Activated CD4-positive, alpha-beta T cell treated with anti-CD3 and anti-CD28 coated beads, Interleukin-2, amount 50 U/mL, for 16 hours (primary cell): ENCODE measurements around the gene SPACA9.

ENCODE experiments used
- DNase-seq: peaks from one replicate; pipeline ENCODE4 v3.0.0-alpha.2; 2020

The SPACA9 gene

GRCh38 chr9:132894862-132895835 lies 16.5 kb downstream of the SPACA9 start:
- DNase-seq = no peak

GRCh38 chr9:132896264-132896663 lies 17.6 kb downstream of the SPACA9 start:
- DNase-seq = no peak

- no peak for DNase-seq
These were observed 18.2 kb downstream of the SPACA9 start for GRCh38 chr9:132896906-132897305.

- no peak for DNase-seq
These were observed 19.4 kb downstream of the SPACA9 start for GRCh38 chr9:132898051-132898450.

DNA sequence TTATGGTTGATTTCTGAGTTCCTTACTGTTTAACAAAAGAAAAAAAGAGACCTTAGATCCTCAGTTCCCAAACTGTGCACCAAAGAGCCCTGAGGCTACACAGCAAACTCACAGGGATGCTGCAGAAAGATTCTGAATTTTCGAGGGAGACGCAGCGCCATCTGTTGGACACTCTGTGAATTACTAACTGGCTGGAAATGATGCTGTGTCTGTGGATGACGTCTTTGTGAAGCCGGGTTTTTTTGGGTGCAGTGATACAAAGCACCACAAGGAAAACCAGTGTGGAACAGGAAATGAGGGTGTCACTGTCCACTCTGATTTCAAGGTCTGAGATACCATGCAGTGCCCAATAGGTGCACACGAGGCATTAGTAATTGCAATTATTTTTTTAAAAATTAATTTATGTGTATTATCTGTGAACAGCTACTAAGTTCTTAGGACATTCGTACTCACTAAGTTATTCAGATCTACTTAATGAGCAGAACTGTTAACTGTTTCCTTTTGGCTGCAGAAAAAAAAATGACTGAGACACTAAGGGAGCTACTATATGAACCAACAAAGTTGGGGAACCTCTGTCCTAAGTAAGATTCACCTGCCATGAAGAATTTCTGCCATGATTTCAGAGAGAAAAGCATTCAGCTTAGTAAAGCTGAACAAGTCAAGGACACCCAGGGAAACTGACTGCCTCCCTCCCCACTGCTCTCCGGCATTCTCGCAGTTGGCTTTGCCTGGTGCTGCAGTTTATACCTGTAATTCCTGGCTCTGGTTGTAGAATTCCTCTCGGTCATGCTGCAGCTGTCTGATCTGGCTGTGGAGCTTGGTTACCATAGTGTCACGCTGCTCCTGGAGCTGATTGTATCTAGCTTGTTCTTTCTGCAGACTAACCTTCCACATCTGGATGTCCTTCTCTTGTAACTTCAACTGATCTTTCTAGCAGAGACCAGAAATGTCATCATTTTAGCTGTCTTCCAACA lies 23.4 kb downstream of the SPACA9 start:
- peak; percentile 80 for DNase-seq

DNA sequence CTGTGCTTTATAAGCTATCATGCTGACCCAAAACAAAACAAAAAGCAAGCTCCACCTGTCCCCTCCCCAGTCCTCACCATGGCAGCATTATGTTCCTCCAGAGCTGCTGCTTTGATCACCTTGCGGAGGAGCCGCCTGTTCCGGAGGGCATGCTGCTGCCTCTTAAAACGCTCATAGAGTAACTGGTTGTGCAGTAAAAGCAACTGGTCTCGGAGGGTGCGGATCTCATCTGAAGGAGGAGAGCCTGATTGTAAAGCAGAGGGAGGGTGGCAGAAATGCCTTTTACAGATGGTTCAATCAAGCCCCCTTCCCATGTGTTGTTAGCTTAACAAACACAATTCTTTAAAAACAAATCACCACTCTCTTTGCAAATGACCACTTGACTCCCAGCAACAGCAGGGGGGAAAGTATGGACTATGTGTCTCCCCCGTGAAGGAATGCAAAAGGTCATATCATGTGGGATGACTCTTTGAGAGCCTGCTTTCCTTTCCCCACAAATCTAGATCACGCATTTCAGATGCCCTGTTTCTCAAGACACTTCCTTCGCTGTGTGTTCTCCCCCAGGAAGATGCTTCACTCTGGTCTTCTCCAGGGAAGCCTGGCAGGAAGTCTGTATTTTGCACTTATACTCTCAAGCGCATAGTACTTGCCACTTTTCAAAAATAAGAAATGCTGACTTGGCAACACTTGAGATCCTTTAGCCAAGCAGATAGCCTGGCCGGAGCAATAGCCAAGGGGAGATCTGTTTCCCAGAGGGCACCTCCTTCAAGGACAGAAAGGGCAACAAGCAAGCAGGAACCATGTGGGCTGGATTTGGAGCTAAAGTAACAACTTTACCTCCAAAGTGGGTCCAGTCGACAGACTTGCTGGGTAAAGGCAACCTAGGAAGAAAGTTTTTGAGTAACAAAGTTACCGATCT lies 25.1 kb downstream of the SPACA9 start:
- DNase-seq = no peak

- DNase-seq = no peak
These were observed 27.0 kb downstream of the SPACA9 start for GRCh38 chr9:132905726-132906125.

DNA sequence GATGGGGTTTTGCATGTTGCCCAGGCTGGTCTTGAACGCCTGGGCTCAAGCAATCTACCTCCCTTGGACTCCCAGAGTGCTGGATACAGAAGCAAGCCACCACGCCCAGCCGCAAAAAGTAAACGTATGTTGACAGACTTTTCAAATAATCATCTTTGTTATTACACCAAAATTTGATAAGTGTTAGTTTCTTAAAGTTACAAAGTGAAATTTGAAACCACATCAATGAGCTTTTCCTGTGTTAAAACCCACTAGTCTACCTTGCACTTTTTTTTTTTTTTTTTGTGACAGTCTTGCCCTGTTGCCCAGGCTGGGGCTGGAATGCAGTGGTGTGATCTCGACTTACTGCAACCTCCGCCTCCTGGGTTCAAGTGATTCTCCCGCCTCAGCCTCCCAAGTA lies 29.9 kb downstream of the SPACA9 start:
- no peak for DNase-seq

DNA sequence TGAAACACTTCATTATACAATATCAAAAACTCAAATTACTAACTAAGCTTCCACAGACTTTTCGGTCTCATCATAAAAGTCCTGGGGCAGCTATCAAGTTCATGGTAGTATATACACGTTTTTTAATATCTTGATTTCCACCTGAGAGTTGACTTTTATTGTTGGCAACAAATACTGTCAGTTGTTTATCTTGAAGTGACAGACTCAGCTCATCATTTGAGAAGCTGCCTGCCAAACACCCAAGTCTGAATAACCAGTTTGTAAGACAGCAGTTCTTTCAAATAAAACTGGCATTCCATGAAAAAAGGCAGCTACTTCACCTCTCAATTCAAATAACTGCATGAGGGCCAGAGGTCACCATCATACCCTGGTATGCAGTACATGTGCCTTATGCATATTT lies 30.6 kb downstream of the SPACA9 start:
- DNase-seq = no peak

GRCh38 chr9:132910376-132910775 lies 31.7 kb downstream of the SPACA9 start:
- DNase-seq = no peak

GRCh38 chr9:132912131-132912530 lies 33.4 kb downstream of the SPACA9 start:
- no peak for DNase-seq

- DNase-seq = no peak
These were observed 36.2 kb downstream of the SPACA9 start for GRCh38 chr9:132914924-132915323.

DNA sequence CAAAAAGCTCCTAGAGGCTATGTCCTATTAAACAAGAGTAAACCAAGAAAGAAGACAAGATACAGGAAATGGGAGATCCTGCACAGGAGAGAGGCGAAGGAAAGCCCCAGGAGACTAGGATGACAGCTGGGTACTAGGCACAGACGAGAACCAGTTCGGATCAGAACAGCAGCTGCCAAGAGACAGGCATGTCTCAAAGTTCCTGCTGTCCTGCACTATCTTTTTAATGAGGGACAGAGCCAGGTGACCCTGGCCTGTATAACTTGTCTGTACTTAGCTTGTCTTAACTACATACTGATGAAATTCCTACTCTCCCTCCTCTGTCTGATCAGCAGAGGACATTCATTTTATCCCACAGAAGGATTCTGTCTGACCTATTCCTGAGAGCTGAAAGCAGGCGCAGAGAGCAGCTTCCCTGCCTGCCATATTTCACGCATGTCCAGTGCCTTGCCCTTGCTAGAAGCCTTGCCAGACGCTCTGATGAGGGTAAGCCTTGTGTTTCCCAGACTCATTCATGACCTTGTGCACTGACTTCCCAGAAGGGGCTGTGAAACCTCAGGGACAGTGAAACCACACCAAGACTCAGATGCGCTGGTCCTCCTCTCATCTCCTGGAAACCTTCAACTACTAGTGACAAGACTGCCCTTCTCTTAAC lies 41.0 kb downstream of the SPACA9 start:
- no peak for DNase-seq

- no peak for DNase-seq
These were observed 44.7 kb downstream of the SPACA9 start for GRCh38 chr9:132923346-132923902.

- no peak for DNase-seq
These were observed 49.0 kb downstream of the SPACA9 start for GRCh38 chr9:132927704-132928103.

DNA sequence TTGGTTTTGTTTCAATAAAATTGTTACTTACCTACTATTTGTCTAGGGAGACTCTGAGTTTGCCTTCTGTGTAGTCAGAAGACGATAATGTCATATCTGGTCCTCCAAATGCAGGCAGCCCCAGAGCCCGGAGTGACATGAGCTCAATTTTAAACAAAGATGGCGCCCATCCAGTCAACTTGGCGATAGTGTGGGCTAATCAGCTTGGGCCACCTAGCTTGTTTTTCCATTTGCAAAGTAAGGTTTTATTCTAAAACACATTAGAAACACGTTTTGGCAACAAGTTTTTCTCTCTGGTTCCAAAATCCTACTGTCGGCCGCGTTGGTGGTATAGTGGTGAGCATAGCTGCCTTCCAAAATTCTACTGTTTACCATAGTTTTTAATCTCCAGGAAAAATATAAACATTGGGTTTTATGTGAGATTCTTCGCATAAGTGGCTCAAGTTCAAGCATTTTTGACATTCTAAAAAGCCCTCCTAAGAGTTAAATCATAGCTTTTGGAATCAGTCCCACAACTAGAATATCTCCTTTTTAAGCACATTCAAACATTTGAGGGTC lies 52.6 kb downstream of the SPACA9 start:
- no peak for DNase-seq

GRCh38 chr9:132935026-132935425 lies 56.3 kb downstream of the SPACA9 start:
- DNase-seq = no peak

DNA sequence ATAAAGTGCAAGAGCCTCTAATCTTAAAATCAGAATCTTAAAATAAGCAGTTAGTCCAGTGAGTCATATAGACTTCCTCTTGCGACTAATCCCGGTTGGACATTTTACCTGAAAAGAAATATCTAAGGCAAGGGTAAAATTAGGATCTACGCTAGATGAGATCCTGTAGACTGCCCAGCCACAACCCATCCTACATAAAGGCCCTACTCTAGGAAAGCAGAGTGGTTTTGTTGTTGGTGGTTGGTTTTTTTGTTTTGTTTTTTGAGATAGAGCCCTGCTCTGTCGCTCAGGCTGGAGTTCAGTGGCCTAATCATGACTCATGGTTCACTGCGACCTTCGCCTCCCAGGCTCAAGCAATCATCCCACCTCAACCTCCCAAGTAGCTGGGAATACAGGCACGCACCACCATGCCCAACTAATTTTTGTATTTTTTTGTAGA lies 58.8 kb downstream of the SPACA9 start:
- DNase-seq = no peak

- no peak for DNase-seq
These were observed 60.5 kb downstream of the SPACA9 start for GRCh38 chr9:132939169-132939568.
